Liver (tissue), 9 donors: ENCODE data around the gene RGS10. TPM values are rescaled to one million over a fixed set of nuclear protein-coding genes. Genes with fewer than 3 reads are reported as not detected.

Source experiments
- DNase-seq: peaks from one replicate; pipeline ENCODE4 v3.0.0-alpha.2; 2017; ENCODE audit warnings: low spot score
- H3K27ac ChIP-seq, 2 donors: one replicate each; pipeline ENCODE4 v1.7.0; 2013; ENCODE audit warnings: inconsistent platforms in 2 of 2, low read length in 2 of 2, control low read depth in 1 of 2, low read depth in 1 of 2, mild to moderate bottlenecking in 1 of 2
- H3K27me3 ChIP-seq, 4 donors: one replicate each; pipeline versions ENCODE4 v1.6.1 to v1.7.0; 2013; ENCODE audit warnings: low read length in 3 of 4, inconsistent platforms in 1 of 4, mild to moderate bottlenecking in 1 of 4, moderate library complexity in 1 of 4; ENCODE audit not compliant: control insufficient read depth in 4 of 4, insufficient read depth in 4 of 4
- H3K36me3 ChIP-seq, 4 donors: one replicate each; pipeline versions ENCODE4 v1.6.1 to v1.7.0; 2013; ENCODE audit warnings: low read length in 3 of 4, mild to moderate bottlenecking in 3 of 4, low read depth in 1 of 4, moderate library complexity in 1 of 4; ENCODE audit not compliant: control insufficient read depth in 4 of 4, insufficient read depth in 3 of 4
- H3K4me1 ChIP-seq, 4 donors: one replicate each; pipeline versions ENCODE4 v1.6.1 to v1.7.0; 2013; ENCODE audit warnings: low read length in 3 of 4, mild to moderate bottlenecking in 3 of 4, moderate library complexity in 1 of 4; ENCODE audit not compliant: control insufficient read depth in 4 of 4, insufficient read depth in 4 of 4
- H3K4me3 ChIP-seq, 3 donors: one replicate each; pipeline versions ENCODE4 v1.6.1 to v1.7.0; 2013; ENCODE audit warnings: low read length in 3 of 3, control low read depth in 1 of 3, low read depth in 1 of 3, mild to moderate bottlenecking in 1 of 3
- H3K9ac ChIP-seq, 2 donors: one replicate each; pipeline ENCODE4 v1.7.0; 2013; ENCODE audit warnings: low read length in 2 of 2, mild to moderate bottlenecking in 2 of 2, moderate library complexity in 2 of 2, control low read depth in 1 of 2, low read depth in 1 of 2
- H3K9me3 ChIP-seq, 4 donors: one replicate each; pipeline versions ENCODE4 v1.6.1 to v1.7.0; 2013; ENCODE audit warnings: low read length in 3 of 4; ENCODE audit not compliant: control insufficient read depth in 4 of 4
- EGR1 ChIP-seq, 2 donors: IDR thresholded peaks; 2 replicates each; pipeline ENCODE4 v1.6.1; 2016 to 2018; ENCODE audit warnings: antibody characterized with exemption in 2 of 2, low read depth in 2 of 2
- FOXA1 ChIP-seq: IDR thresholded peaks from 2 replicates; pipeline ENCODE4 v1.6.1; 2016; ENCODE audit warnings: antibody characterized with exemption
- FOXA2 ChIP-seq: IDR thresholded peaks from 2 replicates; pipeline ENCODE4 v1.6.1; 2016; ENCODE audit warnings: antibody characterized with exemption
- GABPA ChIP-seq, 2 donors: IDR thresholded peaks in 1 of 2; conservative IDR thresholded peaks in 1 of 2; 2 replicates each; pipeline ENCODE4 v1.6.1; 2016; ENCODE audit warnings: antibody characterized with exemption in 2 of 2, mild to moderate bottlenecking in 1 of 2, moderate library complexity in 1 of 2
- HNF4A ChIP-seq, 2 donors: conservative IDR thresholded peaks; 2 replicates each; pipeline ENCODE4 v1.6.1; 2016; ENCODE audit warnings: antibody characterized with exemption in 2 of 2, mild to moderate bottlenecking in 2 of 2
- HNF4G ChIP-seq: IDR thresholded peaks from 2 replicates; pipeline ENCODE4 v1.6.1; 2016; ENCODE audit warnings: antibody characterized with exemption
- JUND ChIP-seq, 2 donors: IDR thresholded peaks; 2 replicates each; pipeline ENCODE4 v1.6.1; 2016; ENCODE audit warnings: antibody characterized with exemption in 2 of 2
- NR2F2 ChIP-seq: IDR thresholded peaks from 2 replicates; pipeline ENCODE4 v1.6.1; 2016; ENCODE audit warnings: antibody characterized with exemption
- RAD21 ChIP-seq, 2 donors: IDR thresholded peaks; 2 replicates each; pipeline ENCODE4 v1.6.1; 2016; ENCODE audit warnings: antibody characterized with exemption in 2 of 2, mild to moderate bottlenecking in 2 of 2
- RXRA ChIP-seq, 2 donors: IDR thresholded peaks; 2 replicates each; pipeline ENCODE4 v1.6.1; 2017 to 2018; ENCODE audit warnings: antibody characterized with exemption in 2 of 2, mild to moderate bottlenecking in 1 of 2
- SP1 ChIP-seq: IDR thresholded peaks from 2 replicates; pipeline ENCODE4 v1.6.1; 2018; ENCODE audit warnings: antibody characterized with exemption, mild to moderate bottlenecking
- TAF1 ChIP-seq: conservative IDR thresholded peaks from 2 replicates; pipeline ENCODE4 v1.6.1; 2016; ENCODE audit warnings: antibody characterized with exemption, mild to moderate bottlenecking
- YY1 ChIP-seq: IDR thresholded peaks from 2 replicates; pipeline ENCODE4 v1.6.1; 2016; ENCODE audit warnings: antibody characterized with exemption, mild to moderate bottlenecking
- WGBS: extraction: QIAGEN DNeasy Blood & Tissue Kit; methylation state at CpG from one replicate; pipeline ENCODE4 v1.1.7; 2013; 5-methylcytosine and 5-hydroxymethylcytosine counted together
- polyA plus RNA-seq, 2 donors: library from polyadenylated mRNA; stranded (reverse) in 1 of 2; unstranded in 1 of 2; fragments of 200-250 nt in 1 of 2; fragments of >200 nt in 1 of 2; fragmentation: Nextera tagmentation in 1 of 2; extraction: Ambion mirVana in 1 of 2; gene quantifications; one replicate each; pipeline versions ENCODE4 v1.2.1 to v1.2.3, GENCODE V29; 2013 to 2015
- total RNA-seq, 2 donors: library from RNA; depleted of rRNA; stranded (reverse); fragments of >200 nt; gene quantifications; one replicate each; pipeline ENCODE4 v1.2.3, GENCODE V29; 2014
- TF ChIP-seq, protein P1 (sequence below): IDR thresholded peaks from 2 replicates; pipeline ENCODE4 v1.6.1; 2016; ENCODE audit warnings: antibody characterized with exemption
- TF ChIP-seq, protein P2 (sequence below): IDR thresholded peaks from 2 replicates; pipeline ENCODE4 v1.6.1; 2016; ENCODE audit warnings: antibody characterized with exemption
- TF ChIP-seq, protein P3 (sequence below): IDR thresholded peaks from 2 replicates; pipeline ENCODE4 v1.6.1; 2016; ENCODE audit warnings: antibody characterized with exemption
- TF ChIP-seq, protein P4 (sequence below): IDR thresholded peaks from 2 replicates; pipeline ENCODE4 v1.6.1; 2016; ENCODE audit warnings: antibody characterized with exemption, mild to moderate bottlenecking
- TF ChIP-seq, protein P5 (sequence below): fragments of 150-350 bp; IDR thresholded peaks from 2 replicates; pipeline ENCODE4 v1.5.1; 2017; ENCODE audit warnings: improper control_type of control experiment, low read depth, low read length; ENCODE audit not compliant: missing input control
- donor health status: healthy.
- donor health status: healthy.
- donor health status: healthy.
- donor health status: healthy.
- donor health status: healthy.

The RGS10 gene
- total and polyA plus RNA-seq, 4 donors, result 1.8 to 51.9 (median 2.2) TPM

DNA sequence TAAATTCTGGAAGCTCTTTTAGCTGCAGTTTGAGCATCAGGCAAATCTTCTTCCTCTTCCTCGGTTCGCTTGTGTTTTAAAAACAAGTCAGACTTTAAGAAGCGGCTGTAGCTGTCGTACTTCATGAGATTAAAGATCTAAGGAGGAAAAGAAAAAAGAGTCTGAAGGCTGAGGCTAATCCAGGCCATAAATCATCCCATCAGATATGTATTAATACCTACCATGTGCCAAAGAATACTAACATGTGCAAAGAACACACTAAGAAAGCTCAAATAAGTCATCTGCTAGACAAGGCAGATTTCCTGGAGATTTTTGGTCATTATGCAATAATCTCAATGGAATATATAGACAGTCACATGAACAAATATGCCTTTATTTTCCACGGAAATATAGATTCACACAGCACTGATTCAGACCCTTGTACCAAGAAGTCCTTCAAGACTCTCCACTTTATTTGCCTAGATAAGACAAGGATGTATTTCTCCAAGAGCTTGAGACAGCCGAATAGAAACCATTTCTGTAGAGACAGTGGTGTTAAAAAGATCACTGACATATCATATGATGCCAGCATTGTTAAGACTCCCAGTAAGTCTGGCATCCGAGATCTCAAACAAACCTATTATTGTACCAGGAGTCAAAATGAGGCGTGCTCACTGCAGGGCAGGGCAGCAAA, 42.3 kb downstream of the RGS10 start:
- WGBS, result 82% methylated on average over 8 of the region's 8 CpGs
- DNase-seq, result no peak
- Histone ChIP-seq H3K9me3 (no peaks in the 10 kb centered on the region), H3K27me3 (no peaks in the 10 kb centered on the region), H3K27ac (no peak overlapping the region), H3K4me1 (no peaks in the 10 kb centered on the region), H3K36me3 (no peaks in the 10 kb centered on the region), H3K9ac (no peak overlapping the region), H3K4me3 (no peak overlapping the region)
- TF ChIP-seq, protein P1, sequence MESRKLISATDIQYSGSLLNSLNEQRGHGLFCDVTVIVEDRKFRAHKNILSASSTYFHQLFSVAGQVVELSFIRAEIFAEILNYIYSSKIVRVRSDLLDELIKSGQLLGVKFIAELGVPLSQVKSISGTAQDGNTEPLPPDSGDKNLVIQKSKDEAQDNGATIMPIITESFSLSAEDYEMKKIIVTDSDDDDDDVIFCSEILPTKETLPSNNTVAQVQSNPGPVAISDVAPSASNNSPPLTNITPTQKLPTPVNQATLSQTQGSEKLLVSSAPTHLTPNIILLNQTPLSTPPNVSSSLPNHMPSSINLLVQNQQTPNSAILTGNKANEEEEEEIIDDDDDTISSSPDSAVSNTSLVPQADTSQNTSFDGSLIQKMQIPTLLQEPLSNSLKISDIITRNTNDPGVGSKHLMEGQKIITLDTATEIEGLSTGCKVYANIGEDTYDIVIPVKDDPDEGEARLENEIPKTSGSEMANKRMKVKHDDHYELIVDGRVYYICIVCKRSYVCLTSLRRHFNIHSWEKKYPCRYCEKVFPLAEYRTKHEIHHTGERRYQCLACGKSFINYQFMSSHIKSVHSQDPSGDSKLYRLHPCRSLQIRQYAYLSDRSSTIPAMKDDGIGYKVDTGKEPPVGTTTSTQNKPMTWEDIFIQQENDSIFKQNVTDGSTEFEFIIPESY, result no peak
- TF ChIP-seq EGR1 (IDR thresholded peaks at IDR 0.05; ENCODE audit: low read depth in 2 of 2) (no peak), RAD21 (IDR thresholded peaks at IDR 0.05) (no peak), SP1 (no peak), FOXA1 (no peak), HNF4G (no peak), YY1 (no peak), TAF1 (no peak), JUND (IDR thresholded peaks at IDR 0.05) (no peak), HNF4A (conservative IDR thresholded peaks at IDR 0.05) (no peak), NR2F2 (no peak), RXRA (IDR thresholded peaks at IDR 0.05) (no peak), FOXA2 (no peak), GABPA (IDR thresholded peaks at IDR 0.05 in 1 of 2, conservative IDR thresholded peaks at IDR 0.05 in 1 of 2) (no peak)
- TF ChIP-seq, protein P2, sequence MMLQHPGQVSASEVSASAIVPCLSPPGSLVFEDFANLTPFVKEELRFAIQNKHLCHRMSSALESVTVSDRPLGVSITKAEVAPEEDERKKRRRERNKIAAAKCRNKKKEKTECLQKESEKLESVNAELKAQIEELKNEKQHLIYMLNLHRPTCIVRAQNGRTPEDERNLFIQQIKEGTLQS, result no peak
- TF ChIP-seq, protein P3, sequence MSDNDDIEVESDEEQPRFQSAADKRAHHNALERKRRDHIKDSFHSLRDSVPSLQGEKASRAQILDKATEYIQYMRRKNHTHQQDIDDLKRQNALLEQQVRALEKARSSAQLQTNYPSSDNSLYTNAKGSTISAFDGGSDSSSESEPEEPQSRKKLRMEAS, result no peak
- TF ChIP-seq, protein P4, sequence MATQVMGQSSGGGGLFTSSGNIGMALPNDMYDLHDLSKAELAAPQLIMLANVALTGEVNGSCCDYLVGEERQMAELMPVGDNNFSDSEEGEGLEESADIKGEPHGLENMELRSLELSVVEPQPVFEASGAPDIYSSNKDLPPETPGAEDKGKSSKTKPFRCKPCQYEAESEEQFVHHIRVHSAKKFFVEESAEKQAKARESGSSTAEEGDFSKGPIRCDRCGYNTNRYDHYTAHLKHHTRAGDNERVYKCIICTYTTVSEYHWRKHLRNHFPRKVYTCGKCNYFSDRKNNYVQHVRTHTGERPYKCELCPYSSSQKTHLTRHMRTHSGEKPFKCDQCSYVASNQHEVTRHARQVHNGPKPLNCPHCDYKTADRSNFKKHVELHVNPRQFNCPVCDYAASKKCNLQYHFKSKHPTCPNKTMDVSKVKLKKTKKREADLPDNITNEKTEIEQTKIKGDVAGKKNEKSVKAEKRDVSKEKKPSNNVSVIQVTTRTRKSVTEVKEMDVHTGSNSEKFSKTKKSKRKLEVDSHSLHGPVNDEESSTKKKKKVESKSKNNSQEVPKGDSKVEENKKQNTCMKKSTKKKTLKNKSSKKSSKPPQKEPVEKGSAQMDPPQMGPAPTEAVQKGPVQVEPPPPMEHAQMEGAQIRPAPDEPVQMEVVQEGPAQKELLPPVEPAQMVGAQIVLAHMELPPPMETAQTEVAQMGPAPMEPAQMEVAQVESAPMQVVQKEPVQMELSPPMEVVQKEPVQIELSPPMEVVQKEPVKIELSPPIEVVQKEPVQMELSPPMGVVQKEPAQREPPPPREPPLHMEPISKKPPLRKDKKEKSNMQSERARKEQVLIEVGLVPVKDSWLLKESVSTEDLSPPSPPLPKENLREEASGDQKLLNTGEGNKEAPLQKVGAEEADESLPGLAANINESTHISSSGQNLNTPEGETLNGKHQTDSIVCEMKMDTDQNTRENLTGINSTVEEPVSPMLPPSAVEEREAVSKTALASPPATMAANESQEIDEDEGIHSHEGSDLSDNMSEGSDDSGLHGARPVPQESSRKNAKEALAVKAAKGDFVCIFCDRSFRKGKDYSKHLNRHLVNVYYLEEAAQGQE, result no peak
- TF ChIP-seq, protein P5, sequence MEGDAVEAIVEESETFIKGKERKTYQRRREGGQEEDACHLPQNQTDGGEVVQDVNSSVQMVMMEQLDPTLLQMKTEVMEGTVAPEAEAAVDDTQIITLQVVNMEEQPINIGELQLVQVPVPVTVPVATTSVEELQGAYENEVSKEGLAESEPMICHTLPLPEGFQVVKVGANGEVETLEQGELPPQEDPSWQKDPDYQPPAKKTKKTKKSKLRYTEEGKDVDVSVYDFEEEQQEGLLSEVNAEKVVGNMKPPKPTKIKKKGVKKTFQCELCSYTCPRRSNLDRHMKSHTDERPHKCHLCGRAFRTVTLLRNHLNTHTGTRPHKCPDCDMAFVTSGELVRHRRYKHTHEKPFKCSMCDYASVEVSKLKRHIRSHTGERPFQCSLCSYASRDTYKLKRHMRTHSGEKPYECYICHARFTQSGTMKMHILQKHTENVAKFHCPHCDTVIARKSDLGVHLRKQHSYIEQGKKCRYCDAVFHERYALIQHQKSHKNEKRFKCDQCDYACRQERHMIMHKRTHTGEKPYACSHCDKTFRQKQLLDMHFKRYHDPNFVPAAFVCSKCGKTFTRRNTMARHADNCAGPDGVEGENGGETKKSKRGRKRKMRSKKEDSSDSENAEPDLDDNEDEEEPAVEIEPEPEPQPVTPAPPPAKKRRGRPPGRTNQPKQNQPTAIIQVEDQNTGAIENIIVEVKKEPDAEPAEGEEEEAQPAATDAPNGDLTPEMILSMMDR, result no peak
